Bronchial epithelial cell (primary cell): ENCODE measurements around the gene PARVA. TPM values are rescaled to one million over a fixed set of nuclear protein-coding genes. Genes with fewer than 3 reads are reported as not detected.

Experiments
- DNase-seq: peaks from one replicate; pipeline ENCODE4 v3.0.0-alpha.2; 2010; ENCODE audit warnings: low read depth
- FAIRE-seq: peaks from 2 replicates; lab custom pipeline; 2011; peaks lifted over from hg19 to GRCh38; lab: Jason Lieb, UNC
- H3K27me3 ChIP-seq: 2 replicates; pipeline ENCODE4 v1.5.1; 2011; ENCODE audit warnings: low read length; ENCODE audit not compliant: control insufficient read depth, insufficient read depth
- H3K36me3 ChIP-seq: 2 replicates; pipeline ENCODE4 v1.5.1; 2011; ENCODE audit warnings: low read length; ENCODE audit not compliant: control insufficient read depth, insufficient read depth
- H3K4me3 ChIP-seq: 2 replicates; pipeline ENCODE4 v1.5.1; 2011; ENCODE audit warnings: mild to moderate bottlenecking, low read depth, low read length, control low read depth
- CTCF ChIP-seq: IDR thresholded peaks from 2 replicates; pipeline ENCODE4 v1.5.1; 2011; ENCODE audit warnings: mild to moderate bottlenecking, moderate library complexity, low read length, control low read depth, inconsistent platforms; ENCODE audit not compliant: insufficient read depth, severe bottlenecking
- total RNA-seq: library from RNA; depleted of rRNA; stranded (reverse); fragments of >200 nt; gene quantifications from 2 replicates; pipeline ENCODE4 v1.2.1, GENCODE V29; 2014

Gene PARVA
- total RNA-seq, 1 donor from 2014 or later, result 7.6 TPM

DNA sequence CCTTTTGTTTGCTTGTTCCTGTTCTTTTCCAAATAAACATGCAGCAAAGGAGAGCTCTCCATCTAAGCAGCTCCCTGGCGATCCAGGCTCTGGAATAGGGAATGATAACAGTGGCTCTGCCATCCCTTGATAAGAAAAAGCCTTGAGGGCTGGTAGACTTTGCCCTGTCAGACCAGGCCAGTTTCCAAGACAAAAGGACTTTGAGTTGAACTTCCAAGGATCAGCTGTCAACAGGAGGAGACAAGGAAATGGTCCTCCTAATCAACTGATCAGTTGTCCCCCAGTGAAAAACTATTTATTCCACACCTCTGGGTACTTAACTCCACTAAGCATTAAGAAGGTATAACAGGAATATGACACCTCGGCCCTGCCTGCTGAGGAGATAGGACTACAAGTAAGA is 127.8 kb downstream of the PARVA start:
- H3K27me3 ChIP-seq, result no peaks in the 10 kb centered on the region
- no peak overlapping the region for H3K4me3 ChIP-seq
- no peak for TF ChIP-seq CTCF
- no peak for FAIRE-seq
- no peak for DNase-seq
- H3K36me3 ChIP-seq, result no peaks in the 10 kb centered on the region

GRCh38 chr11:12506404-12506921 is 129.1 kb downstream of the PARVA start:
- Histone ChIP-seq H3K36me3 (no peaks in the 10 kb centered on the region), H3K4me3 (no peak overlapping the region), H3K27me3 (no peaks in the 10 kb centered on the region)
- TF ChIP-seq CTCF, result no peak
- DNase-seq (peak; percentile 15), FAIRE-seq (peak; percentile 36)

DNA sequence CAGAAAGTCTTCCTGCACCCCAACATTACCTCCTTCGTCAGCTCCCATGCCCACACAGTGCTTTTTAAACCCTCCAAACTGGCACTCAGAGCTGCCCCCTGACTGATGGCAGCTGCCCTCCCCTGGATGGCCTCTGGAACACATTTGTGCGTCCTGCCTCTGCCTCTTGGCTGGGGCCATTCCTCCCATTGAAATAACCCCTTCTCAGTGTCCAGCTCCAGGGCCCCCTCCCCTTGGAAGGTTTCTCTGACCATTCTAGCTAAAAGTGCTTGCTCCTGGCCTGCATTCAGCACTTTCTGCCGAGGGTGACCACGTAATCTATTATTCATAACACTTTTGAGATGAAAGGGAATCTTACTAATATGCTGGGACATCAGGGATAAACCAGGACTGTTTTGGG is 130.0 kb downstream of the PARVA start:
- TF ChIP-seq CTCF, result no peak
- no peak overlapping the region for H3K4me3 ChIP-seq
- no peak for FAIRE-seq
- no peak for DNase-seq
- no peaks in the 10 kb centered on the region for H3K36me3 ChIP-seq
- no peaks in the 10 kb centered on the region for H3K27me3 ChIP-seq

- TF ChIP-seq CTCF, result no peak
- Histone ChIP-seq H3K4me3 (no peak overlapping the region), H3K36me3 (no peaks in the 10 kb centered on the region), H3K27me3 (no peaks in the 10 kb centered on the region)
- DNase-seq (no peak), FAIRE-seq (peak; percentile 23)
Measured at GRCh38 chr11:12508151-12508751, 130.9 kb downstream of the PARVA start.

DNA sequence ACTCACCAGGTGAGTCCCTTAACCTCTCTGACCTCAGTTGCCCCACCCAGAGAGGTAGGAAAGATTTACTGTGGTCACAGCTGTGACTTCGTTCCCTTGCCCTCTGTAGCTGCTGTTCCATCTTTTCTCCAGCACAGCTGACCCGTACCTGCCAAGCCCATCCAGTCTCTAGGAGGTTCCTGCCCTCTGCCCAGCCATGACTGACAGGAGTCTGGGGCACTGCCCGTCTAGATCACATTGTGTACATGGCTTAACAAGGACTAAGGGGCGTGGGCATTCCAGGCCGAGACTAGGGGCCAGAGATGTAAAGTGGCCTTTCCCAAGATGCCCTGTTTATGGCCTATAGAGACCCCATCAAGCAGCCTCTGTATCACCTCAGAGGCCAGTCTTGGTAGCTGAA is 132.0 kb downstream of the PARVA start:
- no peak for TF ChIP-seq CTCF
- DNase-seq, result no peak
- FAIRE-seq, result no peak
- Histone ChIP-seq H3K4me3 (no peak overlapping the region), H3K36me3 (no peaks in the 10 kb centered on the region), H3K27me3 (no peaks in the 10 kb centered on the region)

DNA sequence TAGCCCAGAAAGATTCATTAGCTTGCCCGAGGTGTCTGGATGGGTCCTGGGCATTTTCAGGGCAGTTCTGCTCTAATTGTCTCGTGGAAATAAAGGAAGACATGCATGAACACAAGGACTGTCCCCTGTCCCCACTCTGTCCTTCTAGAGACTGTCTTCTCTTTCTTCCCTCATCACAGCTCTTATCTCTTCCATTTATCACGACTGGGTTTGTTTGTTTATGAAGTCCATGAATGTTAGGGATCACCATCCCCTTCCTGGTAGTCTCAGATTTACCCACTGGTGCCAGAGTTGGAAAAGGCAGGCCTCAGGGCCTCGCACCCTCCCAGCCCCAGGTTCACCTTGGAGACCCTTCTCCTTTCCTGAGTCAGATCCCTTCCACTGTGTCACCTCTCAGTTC is 134.8 kb downstream of the PARVA start:
- no peak for FAIRE-seq

More for the DNA sequence above, 134.8 kb downstream of the PARVA start:
- Histone ChIP-seq H3K4me3 (no peak overlapping the region), H3K27me3 (no peaks in the 10 kb centered on the region), H3K36me3 (no peaks in the 10 kb centered on the region)
- TF ChIP-seq CTCF, result no peak
- no peak for DNase-seq
